Measurements from ENCODE around the gene DRD1.

GRCh38 chr5:175493726-175494125 is 49.7 kb upstream of the DRD1 start:
- TF ChIP-seq YY1 (IDR thresholded peaks at IDR 0.05; ENCODE audit: insufficient read depth, insufficient read length) (no peak), SUZ12 (IDR thresholded peaks at IDR 0.05; ENCODE audit: extremely low read depth, insufficient read depth, insufficient read length) (no peak)

Data from NT2/D1 (cell line).